ENCODE results near the gene BMPR2.

BMPR2 gene

GRCh38 chr2:202479090-202479489, 103.0 kb downstream of the BMPR2 start:
- no peak overlapping the region for H3K4me3 ChIP-seq (ENCODE audit: low read length, poor library complexity, severe bottlenecking)
- no peaks in the 10 kb centered on the region for H3K27me3 ChIP-seq (ENCODE audit: insufficient read depth, low read length, poor library complexity, severe bottlenecking)
- no peak overlapping the region for H3K4me2 ChIP-seq (ENCODE audit: low read depth, low read length, poor library complexity, severe bottlenecking)
- H3K9ac ChIP-seq (ENCODE audit: low read depth, low read length, poor library complexity, severe bottlenecking): no peak overlapping the region
- no peaks in the 10 kb centered on the region for H3F3A ChIP-seq (ENCODE audit: low read depth)
- no peaks in the 10 kb centered on the region for H3K79me2 ChIP-seq (ENCODE audit: insufficient read depth, low read length)
- no peak overlapping the region for H2AFZ ChIP-seq (ENCODE audit: low read length)
- H3K9me2 ChIP-seq (replicated peaks; ENCODE audit: low read depth, low read length): no peaks in the 10 kb centered on the region
- H3K36me3 ChIP-seq (ENCODE audit: insufficient read depth, low read length): no peaks in the 10 kb centered on the region
- H3K4me1 ChIP-seq (ENCODE audit: insufficient read depth, low read length, poor library complexity, severe bottlenecking): no peaks in the 10 kb centered on the region
- TF ChIP-seq, protein P1, sequence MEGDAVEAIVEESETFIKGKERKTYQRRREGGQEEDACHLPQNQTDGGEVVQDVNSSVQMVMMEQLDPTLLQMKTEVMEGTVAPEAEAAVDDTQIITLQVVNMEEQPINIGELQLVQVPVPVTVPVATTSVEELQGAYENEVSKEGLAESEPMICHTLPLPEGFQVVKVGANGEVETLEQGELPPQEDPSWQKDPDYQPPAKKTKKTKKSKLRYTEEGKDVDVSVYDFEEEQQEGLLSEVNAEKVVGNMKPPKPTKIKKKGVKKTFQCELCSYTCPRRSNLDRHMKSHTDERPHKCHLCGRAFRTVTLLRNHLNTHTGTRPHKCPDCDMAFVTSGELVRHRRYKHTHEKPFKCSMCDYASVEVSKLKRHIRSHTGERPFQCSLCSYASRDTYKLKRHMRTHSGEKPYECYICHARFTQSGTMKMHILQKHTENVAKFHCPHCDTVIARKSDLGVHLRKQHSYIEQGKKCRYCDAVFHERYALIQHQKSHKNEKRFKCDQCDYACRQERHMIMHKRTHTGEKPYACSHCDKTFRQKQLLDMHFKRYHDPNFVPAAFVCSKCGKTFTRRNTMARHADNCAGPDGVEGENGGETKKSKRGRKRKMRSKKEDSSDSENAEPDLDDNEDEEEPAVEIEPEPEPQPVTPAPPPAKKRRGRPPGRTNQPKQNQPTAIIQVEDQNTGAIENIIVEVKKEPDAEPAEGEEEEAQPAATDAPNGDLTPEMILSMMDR (conservative IDR thresholded peaks at IDR 0.05; ENCODE audit: low read length): no peak
- no peak for TF ChIP-seq EZH2phosphoT487 (IDR thresholded peaks at IDR 0.05; ENCODE audit: borderline replicate concordance)
- H4K20me1 ChIP-seq (ENCODE audit: insufficient read depth, low read length, poor library complexity, severe bottlenecking): no peaks in the 10 kb centered on the region
- H3K9me3 ChIP-seq (ENCODE audit: insufficient read depth, low read depth, low read length): no peaks in the 10 kb centered on the region

DNA sequence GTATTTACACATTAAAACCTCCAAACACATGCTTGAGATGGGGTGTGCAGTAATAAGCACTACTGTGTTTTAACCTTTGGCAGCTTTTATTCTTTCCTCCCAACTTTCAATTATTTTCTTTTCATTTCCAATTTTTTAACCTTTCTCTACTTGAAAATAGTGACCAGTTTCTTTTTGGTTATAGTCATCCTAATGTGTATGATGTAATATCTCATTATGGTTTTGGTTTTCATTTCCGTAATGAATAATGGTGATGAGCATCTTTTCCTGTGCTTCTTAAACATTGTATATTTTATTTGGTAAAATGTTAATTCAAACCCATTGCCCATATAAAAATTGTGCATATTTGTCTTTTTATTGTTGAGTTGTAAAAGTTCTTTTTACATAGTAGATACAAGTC, 103.5 kb downstream of the BMPR2 start:
- Histone ChIP-seq H3F3A (ENCODE audit: low read depth) (no peaks in the 10 kb centered on the region), H3K9me2 (replicated peaks; ENCODE audit: low read depth, low read length) (no peaks in the 10 kb centered on the region), H3K36me3 (ENCODE audit: insufficient read depth, low read length) (no peaks in the 10 kb centered on the region), H2AFZ (ENCODE audit: low read length) (no peak overlapping the region), H3K9ac (ENCODE audit: low read depth, low read length, poor library complexity, severe bottlenecking) (no peak overlapping the region), H3K27me3 (ENCODE audit: insufficient read depth, low read length, poor library complexity, severe bottlenecking) (no peaks in the 10 kb centered on the region), H3K9me3 (ENCODE audit: insufficient read depth, low read depth, low read length) (no peaks in the 10 kb centered on the region), H3K4me1 (ENCODE audit: insufficient read depth, low read length, poor library complexity, severe bottlenecking) (no peaks in the 10 kb centered on the region), H4K20me1 (ENCODE audit: insufficient read depth, low read length, poor library complexity, severe bottlenecking) (no peaks in the 10 kb centered on the region), H3K4me3 (ENCODE audit: low read length, poor library complexity, severe bottlenecking) (no peak overlapping the region), H3K4me2 (ENCODE audit: low read depth, low read length, poor library complexity, severe bottlenecking) (no peak overlapping the region), H3K79me2 (ENCODE audit: insufficient read depth, low read length) (no peaks in the 10 kb centered on the region)
- TF ChIP-seq, protein P1 (conservative IDR thresholded peaks at IDR 0.05; ENCODE audit: low read length): no peak
- TF ChIP-seq EZH2phosphoT487 (IDR thresholded peaks at IDR 0.05; ENCODE audit: borderline replicate concordance): no peak

DNA sequence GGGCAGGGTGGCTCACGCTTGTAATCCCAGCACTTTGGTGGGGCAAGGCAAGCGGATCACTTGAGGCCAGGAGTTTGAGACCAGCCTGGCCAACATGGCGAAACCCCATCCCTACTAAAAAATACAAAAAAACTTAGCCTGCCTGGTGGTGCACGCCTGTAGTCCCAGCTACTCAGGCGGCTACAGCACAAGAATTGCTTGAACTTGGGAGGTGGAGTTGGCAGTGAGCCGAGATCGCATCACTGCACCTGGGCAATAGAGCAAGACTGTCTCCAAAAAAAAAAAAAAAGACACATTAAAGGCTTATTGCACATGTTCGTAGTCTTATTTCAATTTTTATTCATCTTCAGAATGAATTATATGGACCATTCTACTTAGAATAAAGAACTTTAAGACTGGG, 110.2 kb downstream of the BMPR2 start:
- no peaks in the 10 kb centered on the region for H3K79me2 ChIP-seq (ENCODE audit: insufficient read depth, low read length)
- no peak overlapping the region for H3K9ac ChIP-seq (ENCODE audit: low read depth, low read length, poor library complexity, severe bottlenecking)
- H3K36me3 ChIP-seq (ENCODE audit: insufficient read depth, low read length): no peaks in the 10 kb centered on the region
- H3K4me1 ChIP-seq (ENCODE audit: insufficient read depth, low read length, poor library complexity, severe bottlenecking): no peaks in the 10 kb centered on the region
- no peak overlapping the region for H3K4me2 ChIP-seq (ENCODE audit: low read depth, low read length, poor library complexity, severe bottlenecking)
- no peaks in the 10 kb centered on the region for H3K9me2 ChIP-seq (replicated peaks; ENCODE audit: low read depth, low read length)
- no peak for TF ChIP-seq EZH2phosphoT487 (IDR thresholded peaks at IDR 0.05; ENCODE audit: borderline replicate concordance)
- no peaks in the 10 kb centered on the region for H3F3A ChIP-seq (ENCODE audit: low read depth)
- no peaks in the 10 kb centered on the region for H4K20me1 ChIP-seq (ENCODE audit: insufficient read depth, low read length, poor library complexity, severe bottlenecking)
- no peaks in the 10 kb centered on the region for H3K9me3 ChIP-seq (ENCODE audit: insufficient read depth, low read depth, low read length)
- H3K4me3 ChIP-seq (ENCODE audit: low read length, poor library complexity, severe bottlenecking): no peak overlapping the region
- no peak overlapping the region for H2AFZ ChIP-seq (ENCODE audit: low read length)
- H3K27me3 ChIP-seq (ENCODE audit: insufficient read depth, low read length, poor library complexity, severe bottlenecking): no peaks in the 10 kb centered on the region

- H3K27me3 ChIP-seq (ENCODE audit: insufficient read depth, low read length, poor library complexity, severe bottlenecking): no peaks in the 10 kb centered on the region
These were observed 112.5 kb downstream of the BMPR2 start for GRCh38 chr2:202488671-202489070.

More at GRCh38 chr2:202488671-202489070, 112.5 kb downstream of the BMPR2 start:
- H2AFZ ChIP-seq (ENCODE audit: low read length): no peak overlapping the region
- no peaks in the 10 kb centered on the region for H3K9me2 ChIP-seq (replicated peaks; ENCODE audit: low read depth, low read length)
- H3K36me3 ChIP-seq (ENCODE audit: insufficient read depth, low read length): no peaks in the 10 kb centered on the region
- H3K4me1 ChIP-seq (ENCODE audit: insufficient read depth, low read length, poor library complexity, severe bottlenecking): no peaks in the 10 kb centered on the region
- no peak for TF ChIP-seq EZH2phosphoT487 (IDR thresholded peaks at IDR 0.05; ENCODE audit: borderline replicate concordance)
- TF ChIP-seq, protein P1 (conservative IDR thresholded peaks at IDR 0.05; ENCODE audit: low read length): no peak
- no peaks in the 10 kb centered on the region for H3K79me2 ChIP-seq (ENCODE audit: insufficient read depth, low read length)
- H3F3A ChIP-seq (ENCODE audit: low read depth): no peaks in the 10 kb centered on the region
- no peaks in the 10 kb centered on the region for H3K9me3 ChIP-seq (ENCODE audit: insufficient read depth, low read depth, low read length)
- H3K9ac ChIP-seq (ENCODE audit: low read depth, low read length, poor library complexity, severe bottlenecking): no peak overlapping the region
- no peaks in the 10 kb centered on the region for H4K20me1 ChIP-seq (ENCODE audit: insufficient read depth, low read length, poor library complexity, severe bottlenecking)
- H3K4me3 ChIP-seq (ENCODE audit: low read length, poor library complexity, severe bottlenecking): no peak overlapping the region
- H3K4me2 ChIP-seq (ENCODE audit: low read depth, low read length, poor library complexity, severe bottlenecking): no peak overlapping the region

Data from Loucy (cell line).